PC-9 (cell line): Measurements from ENCODE around the gene TMEM164. TPM values are rescaled to one million over a fixed set of nuclear protein-coding genes. Genes with fewer than 3 reads are reported as not detected.

Source experiments
- BruUV-seq: library from RNA; stranded (reverse); fragments of 400-500 nt; replicated peaks from 2 replicates; lab custom pipeline; 2021; lab: Mats Ljungman, UMichigan
- CTCF ChIA-PET: fragments of 300-600 bp; sonication (Branson Sonifier 250); formaldehyde crosslinking; loops from one replicate; lab custom pipeline; 2022; ENCODE audit warnings: antibody characterized with exemption; lab: Charles Lee
- POLR2A ChIA-PET: fragments of 300-600 bp; sonication (Branson Sonifier 250); formaldehyde crosslinking; loops from one replicate; lab custom pipeline; 2022; ENCODE audit warnings: antibody characterized with exemption; ENCODE audit not compliant: unreplicated experiment; lab: Charles Lee
- DNase-seq, 2 experiments: peaks; one replicate each; pipeline versions ENCODE4 v3.0.0 to v3.0.0-alpha.2; 2015 to 2022; ENCODE audit warnings: mixed read lengths in 1 of 2
- H2AFZ ChIP-seq: fragments of 200-600 bp; sonication (generic); 2 replicates; pipeline ENCODE4 v1.8.1; 2017; ENCODE audit warnings: antibody characterized with exemption
- H3F3A ChIP-seq: fragments of 200-600 bp; sonication (generic); 2 replicates; pipeline ENCODE4 v1.8.1; 2017; ENCODE audit warnings: antibody characterized with exemption, mild to moderate bottlenecking, low read depth; ENCODE audit not compliant: insufficient read depth
- H3K27ac ChIP-seq: fragments of 200-600 bp; sonication (generic); 2 replicates; pipeline ENCODE4 v1.6.1; 2016; ENCODE audit warnings: mixed run types
- H3K27me3 ChIP-seq: fragments of 200-600 bp; sonication (generic); 2 replicates; pipeline ENCODE4 v1.6.1; 2016; ENCODE audit warnings: low read depth, mixed run types; ENCODE audit not compliant: insufficient read depth
- H3K36me3 ChIP-seq: fragments of 200-600 bp; sonication (generic); 2 replicates; pipeline ENCODE4 v1.6.1; 2016; ENCODE audit warnings: low read depth, mixed run types
- H3K4me1 ChIP-seq: fragments of 200-600 bp; sonication (generic); replicated peaks from 2 replicates; pipeline ENCODE4 v1.6.1; 2016; ENCODE audit warnings: mixed run types; ENCODE audit not compliant: insufficient read depth
- H3K4me2 ChIP-seq: fragments of 200-600 bp; sonication (generic); 2 replicates; pipeline ENCODE4 v1.6.1; 2017; ENCODE audit warnings: mixed run types
- H3K4me3 ChIP-seq: fragments of 200-600 bp; sonication (generic); 2 replicates; pipeline ENCODE4 v1.6.1; 2016; ENCODE audit warnings: mixed run types
- H3K79me2 ChIP-seq: fragments of 200-600 bp; sonication (generic); 2 replicates; pipeline ENCODE4 v1.6.1; 2017; ENCODE audit warnings: low read depth, mixed run types
- H3K9me2 ChIP-seq: fragments of 200-600 bp; sonication (generic); 2 replicates; pipeline ENCODE4 v1.8.1; 2017; ENCODE audit warnings: mild to moderate bottlenecking; ENCODE audit not compliant: insufficient read depth
- H3K9me3 ChIP-seq: fragments of 200-600 bp; sonication (generic); 2 replicates; pipeline ENCODE4 v1.8.1; 2016; ENCODE audit warnings: low read depth; ENCODE audit not compliant: insufficient read depth
- H4K20me1 ChIP-seq: fragments of 200-600 bp; sonication (generic); 2 replicates; pipeline ENCODE4 v1.8.1; 2017; ENCODE audit not compliant: insufficient read depth
- CTCF ChIP-seq: fragments of 200-600 bp; sonication (generic); conservative IDR thresholded peaks from 2 replicates; pipeline ENCODE4 v1.6.1; 2017; ENCODE audit warnings: mixed run types, antibody characterized with exemption, mild to moderate bottlenecking, moderate library complexity
- EZH2 ChIP-seq: fragments of 200-600 bp; sonication (generic); IDR thresholded peaks from 2 replicates; pipeline ENCODE4 v1.8.0; 2017; ENCODE audit warnings: antibody characterized with exemption, low read depth
- intact Hi-C: fragments of 100-400 bp; cut with micrococcal nuclease; formaldehyde crosslinking; loops from one replicate; pipeline ENCODE4 v1.10.0; 2022; ENCODE audit not compliant: unreplicated experiment
- microRNA-seq: library from miRNA; unstranded; fragments of <30 nt; microRNA quantifications from one replicate; pipeline ENCODE4 v1.2.0, GENCODE V29; 2021; ENCODE audit warnings: borderline number of aligned reads, borderline replicate concordance
- total RNA-seq: library from RNA; stranded (reverse); gene quantifications from 2 replicates; pipeline ENCODE4 v1.2.3, GENCODE V29; 2021

The TMEM164 gene
- total RNA-seq, 1 experiment from 2014 or later: 44.5 TPM

GRCh38 chrX:110222497-110223257 is 219.8 kb downstream of the TMEM164 start:
- intact Hi-C loops: no loop called here
- TF ChIP-seq CTCF (no peak), EZH2 (no peak)
- H3K9me3 ChIP-seq: 0 out of 2 replicates have a peak, but pooled peaks cover 7% of the 10 kb centered on the region
- H3K36me3 ChIP-seq: 0 out of 2 replicates have a peak, but pooled peaks cover 8% of the 10 kb centered on the region
- no peak overlapping the region for H2AFZ ChIP-seq
- H3K4me2 ChIP-seq: no peak overlapping the region
- H3K27ac ChIP-seq: no peak overlapping the region
- no peaks in the 10 kb centered on the region for H3K27me3 ChIP-seq
- peaks cover 33% of the 10 kb centered on the region for H3K4me1 ChIP-seq
- no peak overlapping the region for H3K4me3 ChIP-seq
- no peaks in the 10 kb centered on the region for H4K20me1 ChIP-seq
- ChIA-PET POLR2A (no interaction called here), CTCF (no interaction called here)
- BruUV-seq: no TSS peak
- DNase-seq: no peak
- peaks cover 21% of the 10 kb centered on the region for H3F3A ChIP-seq
- no peaks in the 10 kb centered on the region for H3K9me2 ChIP-seq
- peaks cover 16% of the 10 kb centered on the region for H3K79me2 ChIP-seq

- POLR2A ChIA-PET: no interaction called here
- Histone ChIP-seq H3K9me3 (no peaks in the 10 kb centered on the region), H3F3A (peaks cover 31% of the 10 kb centered on the region), H2AFZ (no peak overlapping the region), H3K9me2 (no peaks in the 10 kb centered on the region), H3K79me2 (peaks cover 29% of the 10 kb centered on the region), H3K4me3 (no peak overlapping the region), H4K20me1 (no peaks in the 10 kb centered on the region), H3K4me1 (peaks cover 34% of the 10 kb centered on the region), H3K4me2 (no peak overlapping the region), H3K36me3 (0 out of 2 replicates have a peak, but pooled peaks cover 8% of the 10 kb centered on the region), H3K27me3 (no peaks in the 10 kb centered on the region), H3K27ac (no peak overlapping the region)
- no TSS peak for BruUV-seq
- DNase-seq: no peak
- CTCF ChIA-PET: no interaction called here
- TF ChIP-seq EZH2 (no peak), CTCF (no peak)
- intact Hi-C loops: loop anchor here (5.0 kb wide), 1 partner anchor 92 kb away; the partner anchor contains the start of gene AMMECR1
Observed at GRCh38 chrX:110224926-110225617, 222.2 kb downstream of the TMEM164 start.

DNA sequence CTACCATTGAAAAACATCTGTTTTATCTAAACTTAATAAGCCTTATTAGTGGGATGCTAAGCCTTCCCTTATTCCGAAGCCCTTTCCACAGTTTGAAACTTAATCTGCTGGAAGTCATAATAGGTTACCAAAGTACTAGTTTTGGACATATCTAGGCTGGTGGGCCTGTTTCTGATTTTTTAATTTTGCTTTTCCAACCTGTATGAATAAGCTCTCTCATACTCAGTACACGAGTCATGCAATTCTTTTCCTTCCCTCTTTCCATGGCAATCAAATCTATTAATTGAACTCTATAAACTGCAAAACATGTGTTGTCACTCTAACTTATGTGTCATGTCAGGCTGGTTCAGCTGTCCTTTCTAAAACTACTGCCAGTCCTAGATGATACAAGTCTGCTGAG is 224.0 kb downstream of the TMEM164 start:
- no peak for DNase-seq
- ChIA-PET CTCF (interaction anchor here (0.5 kb wide), 1 partner anchor 315 kb away, joined by 4 read pairs; no protein-coding TSS in a partner anchor), POLR2A (no interaction called here)
- Histone ChIP-seq H3K27ac (0 out of 2 replicates have a peak overlapping the region, but pooled peaks have one; percentile 20), H3K9me3 (no peaks in the 10 kb centered on the region; the same call in 1 of the 2 replicates), H3K36me3 (0 out of 2 replicates have a peak, but pooled peaks cover 8% of the 10 kb centered on the region), H3K4me1 (peaks cover 27% of the 10 kb centered on the region), H3K27me3 (no peaks in the 10 kb centered on the region), H3F3A (peaks cover 22% of the 10 kb centered on the region), H3K9me2 (no peaks in the 10 kb centered on the region), H3K79me2 (peaks cover 35% of the 10 kb centered on the region), H3K4me3 (no peak overlapping the region), H2AFZ (no peak overlapping the region), H4K20me1 (no peaks in the 10 kb centered on the region), H3K4me2 (no peak overlapping the region)
- BruUV-seq: no TSS peak
- no peak for TF ChIP-seq EZH2
- TF ChIP-seq CTCF: no peak
- intact Hi-C loops: loop anchor here (5.0 kb wide), 1 partner anchor 90 kb away; the partner anchor contains the start of gene AMMECR1

Small RNAs within 50 kb of the gene (microRNA-seq; reads per million reads assigned to microRNA genes)
- gene MIR3978 (not detected), gene MIR652 (2,683 reads per million, percentile 83 among the genes with 10 or more reads in this experiment)
